ENCODE data around the gene PCMTD2. TPM values are rescaled to one million over a fixed set of nuclear protein-coding genes. Genes with fewer than 3 reads are reported as not detected.

The PCMTD2 gene
- total and polyA plus RNA-seq, 2 experiments from 2014 or later = 33.8 to 76.1 TPM

DNA sequence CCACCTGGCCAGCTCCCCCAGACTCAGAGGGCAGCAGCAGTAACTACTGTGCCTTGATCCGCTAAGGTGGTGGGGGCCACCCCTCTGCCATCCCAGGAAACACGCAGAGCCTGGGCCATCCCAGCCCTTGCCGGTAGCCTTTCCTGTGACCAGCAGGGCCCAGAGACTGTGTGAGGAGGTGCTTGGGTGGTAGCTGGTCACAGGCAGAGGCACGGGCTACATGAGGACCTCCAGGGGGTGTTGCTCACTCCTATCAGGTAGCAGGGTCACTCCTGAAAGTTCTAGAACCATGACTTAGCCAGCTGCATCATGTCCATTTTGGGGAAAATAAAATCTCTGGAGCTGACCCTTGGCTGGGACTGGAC is 22.8 kb downstream of the PCMTD2 start (continued):
- TF ChIP-seq ZNF462 (CRISPR knock-in tag; IDR thresholded peaks at IDR 0.05) (no peak), POLR2AphosphoS5 (IDR thresholded peaks at IDR 0.05; ENCODE audit: low read depth) (no peak), CREB1 (CRISPR knock-in tag; IDR thresholded peaks at IDR 0.05; ENCODE audit: low read depth) (no peak), EZH2phosphoT487 (IDR thresholded peaks at IDR 0.05; ENCODE audit: unreplicated experiment) (no peak), EZH2 (IDR thresholded peaks at IDR 0.05; ENCODE audit: low read depth, unreplicated experiment) (no peak)
- TF ChIP-seq, protein P1, sequence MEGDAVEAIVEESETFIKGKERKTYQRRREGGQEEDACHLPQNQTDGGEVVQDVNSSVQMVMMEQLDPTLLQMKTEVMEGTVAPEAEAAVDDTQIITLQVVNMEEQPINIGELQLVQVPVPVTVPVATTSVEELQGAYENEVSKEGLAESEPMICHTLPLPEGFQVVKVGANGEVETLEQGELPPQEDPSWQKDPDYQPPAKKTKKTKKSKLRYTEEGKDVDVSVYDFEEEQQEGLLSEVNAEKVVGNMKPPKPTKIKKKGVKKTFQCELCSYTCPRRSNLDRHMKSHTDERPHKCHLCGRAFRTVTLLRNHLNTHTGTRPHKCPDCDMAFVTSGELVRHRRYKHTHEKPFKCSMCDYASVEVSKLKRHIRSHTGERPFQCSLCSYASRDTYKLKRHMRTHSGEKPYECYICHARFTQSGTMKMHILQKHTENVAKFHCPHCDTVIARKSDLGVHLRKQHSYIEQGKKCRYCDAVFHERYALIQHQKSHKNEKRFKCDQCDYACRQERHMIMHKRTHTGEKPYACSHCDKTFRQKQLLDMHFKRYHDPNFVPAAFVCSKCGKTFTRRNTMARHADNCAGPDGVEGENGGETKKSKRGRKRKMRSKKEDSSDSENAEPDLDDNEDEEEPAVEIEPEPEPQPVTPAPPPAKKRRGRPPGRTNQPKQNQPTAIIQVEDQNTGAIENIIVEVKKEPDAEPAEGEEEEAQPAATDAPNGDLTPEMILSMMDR (conservative IDR thresholded peaks at IDR 0.05; ENCODE audit: low read depth in 2 of 2) = no peak

- Histone ChIP-seq H2AFZ (no peak overlapping the region), H3K79me2 (replicated peaks; ENCODE audit: insufficient read depth) (no peaks in the 10 kb centered on the region), H3K4me3 (no peak overlapping the region), H3K36me3 (ENCODE audit: insufficient read depth) (peaks cover 7% of the 10 kb centered on the region), H3K4me2 (no peak overlapping the region), H3F3A (replicated peaks; ENCODE audit: low read depth) (peaks cover 7% of the 10 kb centered on the region; the same call in 1 of the 2 replicates), H3K9me2 (ENCODE audit: insufficient read depth) (no peaks in the 10 kb centered on the region), H4K20me1 (replicated peaks; ENCODE audit: insufficient read depth) (no peaks in the 10 kb centered on the region), H3K4me1 (ENCODE audit: insufficient read depth) (no peaks in the 10 kb centered on the region), H3K27me3 (ENCODE audit: insufficient read depth) (no peaks in the 10 kb centered on the region), H3K27ac (ENCODE audit: low read depth) (no peak overlapping the region)
- Mint-ChIP-seq H3K4me3 (no peak overlapping the region), H3K27ac (no peak overlapping the region), H3K4me1 (no peaks in the 10 kb centered on the region), H3K36me3 (ENCODE audit: low read depth) (peaks cover 30% of the 10 kb centered on the region), H3K9me3 (peaks cover 50% of the 10 kb centered on the region), H3K27me3 (ENCODE audit: insufficient read depth, low read depth, poor library complexity) (peaks cover 12% of the 10 kb centered on the region)
- ATAC-seq = no peak
- DNase-seq (ENCODE audit: low spot score) = no peak
- TF ChIP-seq, protein P2, sequence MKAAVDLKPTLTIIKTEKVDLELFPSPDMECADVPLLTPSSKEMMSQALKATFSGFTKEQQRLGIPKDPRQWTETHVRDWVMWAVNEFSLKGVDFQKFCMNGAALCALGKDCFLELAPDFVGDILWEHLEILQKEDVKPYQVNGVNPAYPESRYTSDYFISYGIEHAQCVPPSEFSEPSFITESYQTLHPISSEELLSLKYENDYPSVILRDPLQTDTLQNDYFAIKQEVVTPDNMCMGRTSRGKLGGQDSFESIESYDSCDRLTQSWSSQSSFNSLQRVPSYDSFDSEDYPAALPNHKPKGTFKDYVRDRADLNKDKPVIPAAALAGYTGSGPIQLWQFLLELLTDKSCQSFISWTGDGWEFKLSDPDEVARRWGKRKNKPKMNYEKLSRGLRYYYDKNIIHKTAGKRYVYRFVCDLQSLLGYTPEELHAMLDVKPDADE (IDR thresholded peaks at IDR 0.05) = no peak
- no peak for TF ChIP-seq NANOG (IDR thresholded peaks at IDR 0.05; ENCODE audit: borderline replicate concordance)
- no peak for TF ChIP-seq POLR2AphosphoS5 (IDR thresholded peaks at IDR 0.05; ENCODE audit: low read depth)
- TF ChIP-seq CREB1 (CRISPR knock-in tag; IDR thresholded peaks at IDR 0.05; ENCODE audit: low read depth) = no peak
Measured at GRCh38 chr20:64279826-64280459, 24.4 kb downstream of the PCMTD2 start.
